ENCODE measurements around the gene DBNDD1. TPM values are rescaled to one million over a fixed set of nuclear protein-coding genes. Genes with fewer than 3 reads are reported as not detected.
"Not testable (repeated sequence)": the region's sequence is repeated elsewhere in the genome, so short reads cannot be mapped to it uniquely, and the experiment has no call there.

DBNDD1 gene
- total and polyA plus RNA-seq, 3 donors from 2014 or later, result 2.3 to 5.1 (median 4.7) TPM

DNA sequence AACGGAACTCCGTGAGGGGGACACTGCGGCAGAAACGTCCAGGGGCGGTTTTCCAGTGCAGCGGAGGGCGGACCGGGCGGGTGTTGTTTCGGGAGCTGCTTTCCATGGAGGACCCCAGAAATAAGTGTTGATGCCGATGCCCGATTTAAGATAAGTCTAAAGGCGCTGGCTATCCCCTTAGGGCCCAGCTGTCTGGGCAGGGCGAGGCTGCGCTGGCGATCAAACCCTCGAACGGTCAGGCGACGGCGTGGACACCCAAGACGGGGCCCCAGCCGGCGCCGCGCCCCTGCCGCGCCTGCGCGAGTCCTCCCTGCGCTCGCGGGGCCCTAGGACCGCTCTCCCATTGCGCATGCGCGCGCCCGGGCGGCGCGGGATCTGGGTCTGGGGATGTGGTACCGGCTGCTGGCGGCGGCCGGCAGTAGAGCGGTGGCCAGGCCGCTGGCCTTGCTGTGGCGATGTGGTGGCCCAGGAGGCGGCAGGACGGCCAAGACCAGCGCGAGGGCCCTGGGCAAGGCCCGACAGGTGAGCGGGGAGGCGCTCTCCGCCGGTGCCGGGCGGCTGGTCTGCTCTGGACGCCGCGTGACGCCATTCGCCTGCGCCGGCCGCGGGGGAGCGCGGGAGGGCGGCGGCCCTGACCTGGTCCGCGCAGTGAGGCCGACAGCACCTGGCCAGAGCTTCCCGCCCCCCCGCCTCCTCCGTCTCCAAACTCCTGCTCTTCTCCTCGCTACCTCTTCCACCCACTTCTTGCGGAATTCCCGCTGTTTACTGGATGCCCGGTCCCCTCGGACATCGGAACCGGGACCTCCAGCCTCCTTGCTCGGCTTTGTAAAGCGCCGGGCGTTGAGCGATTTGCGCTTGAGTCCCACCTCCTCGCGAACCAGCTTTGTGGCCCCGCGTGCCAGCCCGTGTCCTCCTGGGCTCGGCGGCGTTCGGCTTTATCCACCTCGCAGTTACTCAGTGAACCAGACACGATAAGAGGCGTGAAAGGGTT lies 46.7 kb downstream of the DBNDD1 start:
- Histone ChIP-seq H3K27me3 (no peaks in the 10 kb centered on the region), H3K27ac (peak overlapping the region; percentile 95 to 97), H3K36me3 (ENCODE audit: low read depth, missing control alignments) (no peaks in the 10 kb centered on the region), H3K4me3 (peak overlapping the region; percentile 82 to 97), H3K9me3 (no peaks in the 10 kb centered on the region), H3K4me1 (peaks cover 21% of the 10 kb centered on the region)
- TF ChIP-seq, protein P1, sequence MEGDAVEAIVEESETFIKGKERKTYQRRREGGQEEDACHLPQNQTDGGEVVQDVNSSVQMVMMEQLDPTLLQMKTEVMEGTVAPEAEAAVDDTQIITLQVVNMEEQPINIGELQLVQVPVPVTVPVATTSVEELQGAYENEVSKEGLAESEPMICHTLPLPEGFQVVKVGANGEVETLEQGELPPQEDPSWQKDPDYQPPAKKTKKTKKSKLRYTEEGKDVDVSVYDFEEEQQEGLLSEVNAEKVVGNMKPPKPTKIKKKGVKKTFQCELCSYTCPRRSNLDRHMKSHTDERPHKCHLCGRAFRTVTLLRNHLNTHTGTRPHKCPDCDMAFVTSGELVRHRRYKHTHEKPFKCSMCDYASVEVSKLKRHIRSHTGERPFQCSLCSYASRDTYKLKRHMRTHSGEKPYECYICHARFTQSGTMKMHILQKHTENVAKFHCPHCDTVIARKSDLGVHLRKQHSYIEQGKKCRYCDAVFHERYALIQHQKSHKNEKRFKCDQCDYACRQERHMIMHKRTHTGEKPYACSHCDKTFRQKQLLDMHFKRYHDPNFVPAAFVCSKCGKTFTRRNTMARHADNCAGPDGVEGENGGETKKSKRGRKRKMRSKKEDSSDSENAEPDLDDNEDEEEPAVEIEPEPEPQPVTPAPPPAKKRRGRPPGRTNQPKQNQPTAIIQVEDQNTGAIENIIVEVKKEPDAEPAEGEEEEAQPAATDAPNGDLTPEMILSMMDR (IDR thresholded peaks at IDR 0.05), result no peak
- TF ChIP-seq POLR2A (IDR thresholded peaks at IDR 0.05), result peak; percentile 28
- peak; percentile 90 for DNase-seq
- 1% methylated on average over 54 to 82 of the region's 104 CpGs for WGBS, 2 donors
- intact Hi-C loops (cut with DNase I; ENCODE audit: low total_unique reads), result no loop called here

DNA sequence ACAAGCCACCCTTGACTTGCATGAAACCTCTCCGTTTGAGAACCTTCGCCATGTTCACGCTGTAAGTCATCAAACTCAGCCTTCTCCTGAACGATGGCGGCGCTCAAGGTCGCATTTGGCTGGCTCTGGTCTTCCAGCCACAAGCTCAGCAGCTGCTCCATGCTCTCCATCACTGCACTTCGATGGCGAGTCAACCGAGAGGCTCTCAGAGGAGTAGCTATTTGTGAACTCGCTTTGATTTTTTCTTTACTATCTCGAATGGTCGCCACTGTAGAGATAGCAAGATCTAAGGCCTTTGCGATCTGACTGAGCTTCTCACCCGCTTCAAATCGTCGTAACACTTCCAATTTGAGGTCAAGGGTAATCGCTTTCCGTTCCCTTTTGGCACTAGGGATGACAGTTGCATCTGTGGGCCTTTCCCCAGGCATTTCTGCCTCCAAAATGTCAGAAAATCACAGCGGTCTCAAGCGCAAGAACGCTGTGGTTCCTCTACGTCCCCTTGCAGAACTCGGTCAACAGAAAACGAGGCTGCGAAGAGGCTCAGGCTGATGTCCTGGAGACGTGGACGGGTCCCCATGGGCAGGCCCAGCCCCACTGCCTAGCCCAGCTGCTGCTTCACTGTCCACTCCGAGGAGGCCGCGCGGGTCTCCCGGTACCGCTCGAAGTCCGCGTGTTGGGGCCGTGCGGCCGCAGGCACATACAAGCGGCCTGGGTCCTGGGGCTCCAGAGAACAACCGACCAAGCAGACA lies 47.6 kb downstream of the DBNDD1 start:
- WGBS, 2 donors, result 41 to 46% methylated on average over 22 to 42 of the region's 42 CpGs
- H3K36me3 ChIP-seq (ENCODE audit: low read depth, missing control alignments), result no peaks in the 10 kb centered on the region
- peak overlapping the region; percentile 95 to 97 for H3K27ac ChIP-seq
- no peaks in the 10 kb centered on the region for H3K27me3 ChIP-seq
- peak overlapping the region; percentile 82 to 97 for H3K4me3 ChIP-seq
- peaks cover 21% of the 10 kb centered on the region for H3K4me1 ChIP-seq
- DNase-seq, result peak; percentile 42
- TF ChIP-seq POLR2A (IDR thresholded peaks at IDR 0.05), result no peak
- TF ChIP-seq, protein P1 (IDR thresholded peaks at IDR 0.05), result no peak
- H3K9me3 ChIP-seq, result no peaks in the 10 kb centered on the region
- intact Hi-C loops (cut with DNase I; ENCODE audit: low total_unique reads), result no loop called here

DNA sequence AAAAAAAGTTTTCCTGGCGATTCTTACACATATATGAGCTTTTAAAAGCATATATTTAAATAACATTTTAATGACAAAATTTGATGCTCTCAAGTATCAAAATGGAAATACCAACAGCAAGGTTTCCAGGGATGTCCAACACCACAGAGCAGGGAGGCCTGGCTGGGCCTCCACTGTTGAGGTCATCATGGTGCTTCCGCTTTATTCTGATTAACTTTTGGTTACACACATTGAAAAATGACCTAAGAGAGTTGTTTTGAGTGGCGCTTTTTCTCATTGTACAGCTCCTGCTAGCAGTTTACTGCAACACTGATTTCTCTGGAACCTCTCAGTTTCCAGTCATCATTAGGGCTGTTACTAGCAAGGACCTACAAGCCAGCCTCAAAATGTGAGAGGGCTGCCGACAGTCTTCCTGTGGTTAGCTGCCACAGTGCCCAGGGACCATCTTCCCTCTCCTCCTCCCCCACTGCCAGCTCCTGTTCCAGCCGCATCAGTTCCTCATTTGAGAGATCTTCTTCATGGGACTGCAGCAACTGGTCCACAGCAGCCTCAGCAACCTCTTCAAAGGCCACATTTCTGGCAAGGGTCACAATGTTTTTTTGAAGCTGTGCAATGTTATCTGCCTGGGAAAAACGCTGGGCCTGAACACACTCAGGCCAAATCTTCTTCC lies 49.4 kb downstream of the DBNDD1 start:
- H3K4me3 ChIP-seq, result no peak overlapping the region
- intact Hi-C loops (cut with DNase I; ENCODE audit: low total_unique reads), result no loop called here

GRCh38 chr16:89968074-89968473 lies 51.2 kb downstream of the DBNDD1 start:
- 76 to 84% methylated on average over 2 to 11 of the region's 11 CpGs for WGBS, 2 donors
- intact Hi-C loops (cut with DNase I; ENCODE audit: low total_unique reads); H3K27me3 ChIP-seq; H3K9me3 ChIP-seq; H3K4me3 ChIP-seq; H3K27ac ChIP-seq; H3K36me3 ChIP-seq (ENCODE audit: low read depth, missing control alignments); DNase-seq: not testable (repeated sequence)
- H3K4me1 ChIP-seq, result peaks cover 11% of the 10 kb centered on the region

More for the DNA sequence above, 49.4 kb downstream of the DBNDD1 start:
- TF ChIP-seq, protein P1 (IDR thresholded peaks at IDR 0.05), result no peak
- no peak for TF ChIP-seq POLR2A (IDR thresholded peaks at IDR 0.05)
- no peak overlapping the region for H3K27ac ChIP-seq
- no peaks in the 10 kb centered on the region for H3K9me3 ChIP-seq
- H3K4me1 ChIP-seq, result peaks cover 21% of the 10 kb centered on the region
- H3K27me3 ChIP-seq, result no peaks in the 10 kb centered on the region
- no peaks in the 10 kb centered on the region for H3K36me3 ChIP-seq (ENCODE audit: low read depth, missing control alignments)
- no peak for DNase-seq
- 87 to 95% methylated on average over 6 of the region's 6 CpGs for WGBS, 2 donors

GRCh38 chr16:89967436-89967835 lies 51.8 kb downstream of the DBNDD1 start:
- DNase-seq; H3K27ac ChIP-seq; H3K36me3 ChIP-seq (ENCODE audit: low read depth, missing control alignments); H3K4me3 ChIP-seq; intact Hi-C loops (cut with DNase I; ENCODE audit: low total_unique reads); H3K9me3 ChIP-seq; H3K27me3 ChIP-seq: not testable (repeated sequence)
- WGBS, 2 donors, result 83 to 91% methylated on average over 5 of the region's 5 CpGs
- H3K4me1 ChIP-seq, result peaks cover 11% of the 10 kb centered on the region
